LNCAP (cell line): ENCODE data around the gene NCOA3.

Source experiments
- CTCF ChIP-seq: fragments of 450-650 bp; IDR thresholded peaks from 2 replicates; pipeline ENCODE4 v1.5.1; 2017; ENCODE audit warnings: mild to moderate bottlenecking

The NCOA3 gene

GRCh38 chr20:47533518-47534062 lies 31.9 kb downstream of the NCOA3 start:
- TF ChIP-seq CTCF, result no peak

GRCh38 chr20:47534405-47534804 lies 32.7 kb downstream of the NCOA3 start:
- no peak for TF ChIP-seq CTCF

GRCh38 chr20:47535088-47535487 lies 33.4 kb downstream of the NCOA3 start:
- no peak; the same call in 1 of the 2 replicates for TF ChIP-seq CTCF

GRCh38 chr20:47535994-47536393 lies 34.3 kb downstream of the NCOA3 start:
- TF ChIP-seq CTCF, result no peak

- no peak for TF ChIP-seq CTCF
These were observed 39.0 kb downstream of the NCOA3 start for GRCh38 chr20:47540443-47541354.

- TF ChIP-seq CTCF, result no peak
These were observed 39.8 kb downstream of the NCOA3 start for GRCh38 chr20:47541355-47541922.

- TF ChIP-seq CTCF, result no peak
These were observed 41.3 kb downstream of the NCOA3 start for GRCh38 chr20:47543006-47543431.
